ENCODE data around the gene KDM4C.
"Not testable (repeated sequence)": the region's sequence is repeated elsewhere in the genome, so short reads cannot be mapped to it uniquely, and the experiment has no call there.

KDM4C gene

DNA sequence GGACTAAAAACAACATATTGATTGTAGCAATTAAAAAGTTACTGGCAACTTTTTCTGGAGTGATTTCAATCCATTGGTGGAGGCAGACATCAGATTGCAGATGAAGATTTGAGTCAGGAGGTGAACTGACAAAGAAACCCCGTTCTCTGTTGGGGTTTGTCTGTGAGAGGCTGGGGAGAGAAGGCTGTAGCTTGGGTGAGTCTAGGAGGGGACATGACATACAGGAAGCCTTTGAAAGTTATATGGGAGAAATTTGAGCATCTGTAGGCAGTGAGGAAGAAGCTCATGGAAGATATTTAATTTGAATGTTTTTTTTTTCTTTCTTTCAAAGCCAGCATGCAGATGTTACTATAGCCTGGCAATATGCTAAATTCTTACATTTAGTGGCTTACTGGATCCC, 26.0 kb downstream of the KDM4C start:
- H3K27ac ChIP-seq, result no peak overlapping the region
- peaks cover 13 to 22% of the 10 kb centered on the region in 2 experiments for H3K4me1 ChIP-seq (ENCODE audit: control insufficient read depth in 1 of 2, insufficient read depth in 1 of 2, low read depth in 1 of 2, low read length in 1 of 2)

DNA sequence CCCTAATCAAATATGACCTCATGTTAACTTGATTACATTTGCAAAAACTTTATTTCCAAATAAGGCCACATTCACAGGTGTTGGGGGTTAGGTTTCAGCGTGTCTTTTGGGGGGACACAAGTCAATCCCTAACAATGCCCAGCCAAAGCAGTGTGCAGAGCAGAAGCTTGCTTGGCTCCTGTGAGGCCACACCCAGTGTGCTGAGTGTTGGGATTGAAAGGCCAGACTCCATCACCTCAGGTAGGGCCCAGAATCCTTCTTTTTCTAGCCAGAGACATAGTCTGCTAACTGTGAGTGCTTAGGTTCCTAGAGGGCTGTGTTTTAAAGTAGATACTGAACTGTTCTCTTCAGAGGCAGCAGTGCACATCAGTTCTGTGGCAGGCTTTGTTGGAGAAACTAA, 27.9 kb downstream of the KDM4C start:
- no peaks in the 10 kb centered on the region for H3K9me3 ChIP-seq
- TF ChIP-seq, protein P1, sequence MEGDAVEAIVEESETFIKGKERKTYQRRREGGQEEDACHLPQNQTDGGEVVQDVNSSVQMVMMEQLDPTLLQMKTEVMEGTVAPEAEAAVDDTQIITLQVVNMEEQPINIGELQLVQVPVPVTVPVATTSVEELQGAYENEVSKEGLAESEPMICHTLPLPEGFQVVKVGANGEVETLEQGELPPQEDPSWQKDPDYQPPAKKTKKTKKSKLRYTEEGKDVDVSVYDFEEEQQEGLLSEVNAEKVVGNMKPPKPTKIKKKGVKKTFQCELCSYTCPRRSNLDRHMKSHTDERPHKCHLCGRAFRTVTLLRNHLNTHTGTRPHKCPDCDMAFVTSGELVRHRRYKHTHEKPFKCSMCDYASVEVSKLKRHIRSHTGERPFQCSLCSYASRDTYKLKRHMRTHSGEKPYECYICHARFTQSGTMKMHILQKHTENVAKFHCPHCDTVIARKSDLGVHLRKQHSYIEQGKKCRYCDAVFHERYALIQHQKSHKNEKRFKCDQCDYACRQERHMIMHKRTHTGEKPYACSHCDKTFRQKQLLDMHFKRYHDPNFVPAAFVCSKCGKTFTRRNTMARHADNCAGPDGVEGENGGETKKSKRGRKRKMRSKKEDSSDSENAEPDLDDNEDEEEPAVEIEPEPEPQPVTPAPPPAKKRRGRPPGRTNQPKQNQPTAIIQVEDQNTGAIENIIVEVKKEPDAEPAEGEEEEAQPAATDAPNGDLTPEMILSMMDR (IDR thresholded peaks at IDR 0.05), result no peak
- no peak overlapping the region for H3K4me3 ChIP-seq (ENCODE audit: low read depth in 1 of 2, low read length in 1 of 2)
- no peaks in the 10 kb centered on the region for H3K36me3 ChIP-seq
- H3K4me1 ChIP-seq (ENCODE audit: control insufficient read depth in 1 of 2, insufficient read depth in 1 of 2, low read depth in 1 of 2, low read length in 1 of 2), result peaks cover 13 to 22% of the 10 kb centered on the region in 2 experiments
- no peak overlapping the region for H3K27ac ChIP-seq
- H3K27me3 ChIP-seq, result no peaks in the 10 kb centered on the region

More for the DNA sequence above, 26.0 kb downstream of the KDM4C start:
- TF ChIP-seq, protein P1 (IDR thresholded peaks at IDR 0.05), result no peak
- no peaks in the 10 kb centered on the region for H3K9me3 ChIP-seq
- H3K36me3 ChIP-seq, result no peaks in the 10 kb centered on the region
- no peak overlapping the region for H3K4me3 ChIP-seq (ENCODE audit: low read depth in 1 of 2, low read length in 1 of 2)
- no peaks in the 10 kb centered on the region for H3K27me3 ChIP-seq

DNA sequence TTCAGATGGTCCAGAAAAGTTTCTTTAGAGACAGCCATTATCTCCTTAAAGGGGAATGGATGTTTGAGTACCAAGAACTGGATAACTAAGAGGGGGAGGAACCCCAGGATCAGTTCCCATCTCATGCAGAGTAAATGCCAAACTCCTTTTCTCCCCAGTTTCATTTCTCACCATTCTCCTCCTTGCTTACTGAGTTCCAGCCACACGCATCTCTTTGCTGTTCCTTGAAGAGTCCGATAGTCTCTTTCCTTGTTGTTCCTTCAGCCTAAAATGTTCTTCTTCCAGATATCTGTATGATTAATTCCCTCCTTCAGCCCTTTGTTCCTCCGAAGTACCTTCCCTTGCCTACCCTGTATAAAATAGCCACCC, 30.0 kb downstream of the KDM4C start:
- Histone ChIP-seq H3K4me1 (ENCODE audit: control insufficient read depth in 1 of 2, insufficient read depth in 1 of 2, low read depth in 1 of 2, low read length in 1 of 2) (peaks cover 9 to 13% of the 10 kb centered on the region in 2 experiments), H3K36me3 (peaks cover under 1% of the 10 kb centered on the region), H3K4me3 (ENCODE audit: low read depth in 1 of 2, low read length in 1 of 2) (no peak overlapping the region), H3K27ac (no peak overlapping the region), H3K9me3 (no peaks in the 10 kb centered on the region), H3K27me3 (no peaks in the 10 kb centered on the region)
- TF ChIP-seq, protein P1 (IDR thresholded peaks at IDR 0.05), result no peak

DNA sequence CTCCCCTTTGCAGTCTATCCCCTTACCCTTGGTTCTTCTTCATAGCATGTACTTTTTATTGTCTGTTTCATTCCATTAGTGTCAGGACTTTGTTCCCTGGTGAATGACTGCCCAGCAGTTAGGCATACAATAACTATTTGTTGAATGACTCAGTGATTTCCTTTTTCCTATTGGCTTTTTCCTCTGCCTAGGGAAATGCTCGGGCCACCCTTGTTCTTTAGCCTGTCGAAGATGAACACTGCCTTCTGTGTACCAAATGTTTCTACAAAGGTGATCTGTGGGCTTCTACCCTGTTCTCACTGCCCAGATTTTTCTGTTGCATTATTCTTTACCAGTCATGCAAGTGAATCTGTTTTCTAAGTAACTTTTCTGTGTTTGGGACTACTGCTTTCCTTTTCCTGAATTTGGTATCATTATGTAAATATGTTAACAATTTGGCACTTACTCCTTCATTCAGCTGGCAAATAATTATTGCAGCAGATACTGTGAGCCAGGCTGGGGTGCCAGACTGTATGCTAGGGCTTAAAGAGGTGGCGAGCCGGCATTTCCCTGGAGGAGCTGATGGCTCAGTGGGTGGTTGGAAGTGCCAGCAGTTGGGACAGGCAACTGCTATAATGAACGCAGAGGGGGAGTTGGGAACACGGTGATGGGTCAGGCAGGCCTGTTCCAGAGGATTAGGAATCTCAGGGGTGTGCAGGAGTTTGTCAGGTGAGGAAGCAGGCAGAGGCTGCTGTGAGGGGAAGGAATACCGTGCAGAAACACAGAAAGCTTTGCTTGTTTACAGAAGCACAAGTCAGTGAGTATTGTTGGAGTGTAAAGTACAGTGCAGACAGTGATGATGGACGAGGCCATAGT, 30.6 kb downstream of the KDM4C start:
- Histone ChIP-seq H3K4me3 (ENCODE audit: low read depth in 1 of 2, low read length in 1 of 2) (no peak overlapping the region), H3K27ac (no peak overlapping the region)
- TF ChIP-seq, protein P1 (IDR thresholded peaks at IDR 0.05), result no peak

DNA sequence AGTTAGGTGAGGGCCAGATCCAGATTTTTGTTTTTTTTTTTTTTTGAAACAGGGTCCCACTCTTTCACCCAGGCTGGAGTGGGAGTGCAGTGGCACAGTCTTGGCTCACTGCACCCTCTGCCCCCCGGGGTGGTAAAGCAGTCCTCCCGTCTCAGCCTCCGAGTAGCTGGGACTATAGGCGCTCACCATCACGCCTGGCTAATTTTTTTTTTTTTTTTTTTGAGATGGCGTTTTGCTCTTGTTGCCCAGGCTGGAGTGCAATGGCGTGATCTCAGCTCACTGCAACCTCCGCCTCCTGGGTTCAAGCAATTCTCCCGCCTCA, 31.2 kb downstream of the KDM4C start:
- H3K4me3 ChIP-seq (ENCODE audit: low read depth in 1 of 2, low read length in 1 of 2); H3K9me3 ChIP-seq; H3K27ac ChIP-seq; H3K4me1 ChIP-seq (ENCODE audit: control insufficient read depth in 1 of 2, insufficient read depth in 1 of 2, low read depth in 1 of 2, low read length in 1 of 2); H3K27me3 ChIP-seq: not testable (repeated sequence)
- peaks cover 12% of the 10 kb centered on the region for H3K36me3 ChIP-seq

More for the DNA sequence above, 30.6 kb downstream of the KDM4C start:
- Histone ChIP-seq H3K27me3 (no peaks in the 10 kb centered on the region), H3K9me3 (no peaks in the 10 kb centered on the region), H3K36me3 (peaks cover 6% of the 10 kb centered on the region), H3K4me1 (ENCODE audit: control insufficient read depth in 1 of 2, insufficient read depth in 1 of 2, low read depth in 1 of 2, low read length in 1 of 2) (peaks cover 4 to 7% of the 10 kb centered on the region in 2 experiments)

DNA sequence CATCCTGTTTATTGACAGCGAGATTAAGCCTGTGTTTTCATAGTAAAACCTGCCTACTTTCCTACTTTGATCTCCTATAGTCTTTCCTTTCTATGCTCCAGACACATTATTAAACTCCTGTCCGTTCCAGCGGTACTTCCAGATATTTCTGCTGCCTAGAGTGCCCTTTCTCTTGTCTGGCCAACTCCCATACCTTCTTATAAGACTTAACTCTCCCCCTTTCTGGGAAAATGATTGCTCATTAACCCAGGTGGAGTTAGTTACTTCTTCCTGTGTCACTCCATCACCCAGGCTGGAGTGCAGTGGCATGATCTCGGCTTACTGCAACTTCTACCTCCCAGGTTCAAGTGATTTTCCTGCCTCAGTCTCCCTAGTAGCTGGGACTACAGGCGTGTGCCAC, 33.1 kb downstream of the KDM4C start:
- TF ChIP-seq, protein P1 (IDR thresholded peaks at IDR 0.05), result no peak
- H3K4me3 ChIP-seq (ENCODE audit: low read depth in 1 of 2, low read length in 1 of 2), result no peak overlapping the region
- no peaks in the 10 kb centered on the region for H3K4me1 ChIP-seq (ENCODE audit: control insufficient read depth in 1 of 2, insufficient read depth in 1 of 2, low read depth in 1 of 2, low read length in 1 of 2)
- H3K27ac ChIP-seq, result no peak overlapping the region
- H3K36me3 ChIP-seq, result peaks cover 21% of the 10 kb centered on the region
- H3K9me3 ChIP-seq, result no peaks in the 10 kb centered on the region
- H3K27me3 ChIP-seq, result no peaks in the 10 kb centered on the region
